Activated naive CD4-positive, alpha-beta T cell treated with Interleukin-2 at 50 U/mL for 16 hours (primary cell): ENCODE results near the gene ACVRL1.
"Not testable (repeated sequence)": the region's sequence is repeated elsewhere in the genome, so short reads cannot be mapped to it uniquely, and the experiment has no call there.

Experiments used
- DNase-seq: peaks from one replicate; pipeline ENCODE4 v3.0.0-alpha.2; 2020

The ACVRL1 gene

GRCh38 chr12:51874486-51874885 is 32.8 kb upstream of the ACVRL1 start:
- no peak for DNase-seq

GRCh38 chr12:51879102-51879501 is 28.2 kb upstream of the ACVRL1 start:
- DNase-seq: no peak

GRCh38 chr12:51883295-51883694 is 24.0 kb upstream of the ACVRL1 start:
- no peak for DNase-seq

GRCh38 chr12:51883998-51884675 is 23.2 kb upstream of the ACVRL1 start:
- no peak for DNase-seq

- DNase-seq: no peak
These were observed 22.6 kb upstream of the ACVRL1 start for GRCh38 chr12:51884676-51885229.

GRCh38 chr12:51885294-51886020 is 21.8 kb upstream of the ACVRL1 start:
- DNase-seq: not testable (repeated sequence)

GRCh38 chr12:51886021-51886710 is 21.1 kb upstream of the ACVRL1 start:
- DNase-seq: peak; percentile 20

GRCh38 chr12:51887476-51888315 is 19.6 kb upstream of the ACVRL1 start, which contains the start of gene ANKRD33:
Gene ANKRD33, plus strand, starts transcription at chr12:51888103. Its CDS starts 84 bp downstream, at chr12:51888187.
- DNase-seq: no peak

- DNase-seq: no peak
These were observed 18.7 kb upstream of the ACVRL1 start for GRCh38 chr12:51888316-51889215.

- DNase-seq: no peak
These were observed 17.8 kb upstream of the ACVRL1 start for GRCh38 chr12:51889216-51890132.

GRCh38 chr12:51890133-51890464 is 17.2 kb upstream of the ACVRL1 start:
- no peak for DNase-seq

GRCh38 chr12:51890511-51891171 is 16.7 kb upstream of the ACVRL1 start:
- DNase-seq: no peak

- DNase-seq: no peak
These were observed 15.5 kb upstream of the ACVRL1 start for GRCh38 chr12:51891843-51892242.

- DNase-seq: no peak
These were observed 13.5 kb upstream of the ACVRL1 start for GRCh38 chr12:51893786-51894185.

GRCh38 chr12:51895378-51896135 is 11.7 kb upstream of the ACVRL1 start:
- DNase-seq: no peak

GRCh38 chr12:51896236-51896635 is 11.1 kb upstream of the ACVRL1 start:
- no peak for DNase-seq

- no peak for DNase-seq
These were observed 10.1 kb upstream of the ACVRL1 start for GRCh38 chr12:51897181-51897580.

GRCh38 chr12:51898506-51898905 is 8.8 kb upstream of the ACVRL1 start:
- no peak for DNase-seq

GRCh38 chr12:51898937-51899336 is 8.4 kb upstream of the ACVRL1 start:
- DNase-seq: no peak
